Naive thymus-derived CD4-positive, alpha-beta T cell (primary cell): ENCODE measurements around the gene HAUS3. TPM values are rescaled to one million over a fixed set of nuclear protein-coding genes. Genes with fewer than 3 reads are reported as not detected.
A peak's percentile ranks its signal among the peaks of the same experiment; 100 is the strongest.

Experiments
- ATAC-seq: fragments of 150-1000 bp; cut with Tn5 transposase; 2 replicates; pipeline ENCODE4 v1.10.0; 2021; ENCODE audit warnings: mild to moderate bottlenecking, moderate library complexity
- CTCF ChIA-PET: fragments of 350-600 bp; sonication (Branson Sonifier 250); formaldehyde crosslinking; loops from one replicate; lab custom pipeline; 2021; ENCODE audit warnings: antibody characterized with exemption; lab: Charles Lee
- POLR2A ChIA-PET: fragments of 350-600 bp; sonication (Branson Sonifier 250); formaldehyde crosslinking; loops from one replicate; lab custom pipeline; 2021; ENCODE audit warnings: antibody characterized with exemption, inconsistent platforms; lab: Charles Lee
- DNase-seq, 9 donors: peaks; one replicate each; pipeline versions ENCODE4 v3.0.0 to v3.0.0-alpha.2; 2020 to 2022; ENCODE audit warnings: mixed read lengths in 1 of 9
- H3K27ac ChIP-seq: one replicate; pipeline ENCODE4 v1.7.0; 2013; ENCODE audit warnings: mild to moderate bottlenecking, low read depth, low read length, moderate library complexity
- H3K27me3 ChIP-seq, 2 donors: one replicate each; pipeline ENCODE4 v1.7.0; 2013; ENCODE audit warnings: low read length in 2 of 2, mild to moderate bottlenecking in 2 of 2, moderate library complexity in 2 of 2; ENCODE audit not compliant: control insufficient read depth in 2 of 2, insufficient read depth in 2 of 2
- H3K36me3 ChIP-seq, 3 experiments: 1 replicate in 2 of 3; 2 replicates in 1 of 3; pipeline ENCODE4 v1.7.0; 2013; ENCODE audit warnings: low read length in 3 of 3, mild to moderate bottlenecking in 3 of 3, moderate library complexity in 1 of 3; ENCODE audit not compliant: insufficient read depth in 3 of 3, control insufficient read depth in 2 of 3
- H3K4me1 ChIP-seq, 2 donors: one replicate each; pipeline ENCODE4 v1.7.0; 2013; ENCODE audit warnings: low read length in 2 of 2, mild to moderate bottlenecking in 2 of 2, moderate library complexity in 1 of 2; ENCODE audit not compliant: control insufficient read depth in 2 of 2, insufficient read depth in 2 of 2
- H3K4me3 ChIP-seq: 2 replicates; pipeline ENCODE4 v1.7.0; 2013; ENCODE audit warnings: mild to moderate bottlenecking, low read length
- H3K9me3 ChIP-seq, 3 experiments: 1 replicate in 2 of 3; 2 replicates in 1 of 3; pipeline ENCODE4 v1.7.0; 2013; ENCODE audit warnings: low read length in 3 of 3; ENCODE audit not compliant: control insufficient read depth in 2 of 3
- H3K27ac Mint-ChIP-seq, 9 donors: one replicate each; pipeline ENCODE4 v1.8.0; 2020 to 2022; ENCODE audit warnings: mixed read lengths in 9 of 9, mild to moderate bottlenecking in 8 of 9, moderate library complexity in 5 of 9, inconsistent platforms in 2 of 9
- H3K27me3 Mint-ChIP-seq, 5 donors: one replicate each; pipeline ENCODE4 v1.8.0; 2021 to 2022; ENCODE audit warnings: mixed read lengths in 5 of 5, mild to moderate bottlenecking in 1 of 5
- H3K36me3 Mint-ChIP-seq, 5 donors: one replicate each; pipeline ENCODE4 v1.8.0; 2020 to 2022; ENCODE audit warnings: mixed read lengths in 5 of 5, mild to moderate bottlenecking in 3 of 5, inconsistent platforms in 1 of 5
- H3K4me1 Mint-ChIP-seq, 7 donors: one replicate each; pipeline ENCODE4 v1.8.0; 2020 to 2022; ENCODE audit warnings: mixed read lengths in 7 of 7, mild to moderate bottlenecking in 3 of 7, inconsistent platforms in 1 of 7
- H3K4me3 Mint-ChIP-seq, 10 donors: one replicate each; pipeline ENCODE4 v1.8.0; 2020 to 2022; ENCODE audit warnings: mild to moderate bottlenecking in 10 of 10, mixed read lengths in 10 of 10, moderate library complexity in 6 of 10, inconsistent platforms in 2 of 10
- H3K9me3 Mint-ChIP-seq, 11 donors: one replicate each; pipeline ENCODE4 v1.8.0; 2020 to 2022; ENCODE audit warnings: mixed read lengths in 11 of 11, mild to moderate bottlenecking in 4 of 11, inconsistent platforms in 1 of 11, moderate library complexity in 1 of 11
- intact Hi-C, 2 donors: fragments of 100-400 bp; cut with micrococcal nuclease; formaldehyde crosslinking; loops; one replicate each; pipeline ENCODE4 v1.15.1; 2023
- polyA plus RNA-seq, 2 donors: library from polyadenylated mRNA; unstranded; fragments of 300-500 nt; fragmentation: Illumina TruSeq; gene quantifications; one replicate each; pipeline ENCODE4 v1.2.3, GENCODE V29; 2021
- total RNA-seq, 6 experiments: library from RNA in 5 of 6; stranded (reverse) in 5 of 6; gene quantifications; 1 replicate in 5 of 6; 2 replicates in 1 of 6; pipeline ENCODE4 v1.2.3 and lab custom pipeline; 2021 to 2026

Gene HAUS3
- total and polyA plus RNA-seq, 7 experiments from 2014 or later, result 18.5 to 88.2 (median 33.4) TPM

DNA sequence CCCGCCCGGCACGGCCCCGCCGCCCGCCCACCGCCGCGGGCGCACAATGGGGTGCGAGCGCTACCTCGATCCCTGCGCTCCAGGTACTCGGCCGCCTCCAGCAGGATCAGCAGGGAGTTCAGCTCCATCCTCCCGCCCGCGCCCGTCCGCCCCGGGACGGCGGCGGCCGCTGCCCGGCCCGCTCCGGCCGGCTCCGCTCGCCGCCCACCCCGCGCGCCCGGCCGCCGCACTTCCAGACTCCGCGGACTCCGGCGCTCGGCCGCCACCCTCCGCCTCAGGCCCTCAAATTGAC is 19.9 kb upstream of the HAUS3 start, which contains the start of gene MXD4:
TSS of gene MXD4 (minus strand) at position 257 of the 292 bp plus-strand sequence. CDS start at position 128, 129 bp downstream.
- ATAC-seq (no peak), DNase-seq (no peak)
- Histone ChIP-seq H3K9me3 (no peaks in the 10 kb centered on the region), H3K27me3 (no peaks in the 10 kb centered on the region), H3K4me3 (peak within 1 kb of the TSS; percentile 69), H3K36me3 (peaks cover 0 to 23% (median 0%) of the 10 kb centered on the region in 3 experiments), H3K27ac (peak within 1 kb of the TSS; percentile 95), H3K4me1 (peaks cover 8 to 23% of the 10 kb centered on the region in 2 donors)
- Mint-ChIP-seq H3K27me3 (no peaks in the 10 kb centered on the region), H3K36me3 (no peaks in the 10 kb centered on the region), H3K27ac (peak within 1 kb of the TSS; percentile 61 to 87 (median 83)), H3K9me3 (no peaks in the 10 kb centered on the region), H3K4me3 (peak within 1 kb of the TSS; percentile 61 to 85 (median 76)), H3K4me1 (peaks cover 0 to 11% (median 0%) of the 10 kb centered on the region in 7 donors)
- intact Hi-C loops, result loop anchor here (1.0 to 5.0 kb wide), 19 partner anchors 19 to 1479 kb away; partner anchors contain the start of genes CFAP99 (in 2 of the 2), FAM193A (in 2 of the 2), GRK4 (in 2 of the 2) and HAUS3 (in 2 of the 2)
- ChIA-PET CTCF (interaction anchor here (0.6 to 1.5 kb wide), 6 partner anchors 21 to 409 kb away, joined by 3 to 7 read pairs (median 4); partner anchors contain the start of genes HAUS3 and POLN), POLR2A (interaction anchor here (0.6 to 4.2 kb wide), 26 partner anchors 10 to 538 kb away, joined by 3 to 48 read pairs (median 4); partner anchors contain the start of genes HAUS3, NELFA, POLN and RNF4)

DNA sequence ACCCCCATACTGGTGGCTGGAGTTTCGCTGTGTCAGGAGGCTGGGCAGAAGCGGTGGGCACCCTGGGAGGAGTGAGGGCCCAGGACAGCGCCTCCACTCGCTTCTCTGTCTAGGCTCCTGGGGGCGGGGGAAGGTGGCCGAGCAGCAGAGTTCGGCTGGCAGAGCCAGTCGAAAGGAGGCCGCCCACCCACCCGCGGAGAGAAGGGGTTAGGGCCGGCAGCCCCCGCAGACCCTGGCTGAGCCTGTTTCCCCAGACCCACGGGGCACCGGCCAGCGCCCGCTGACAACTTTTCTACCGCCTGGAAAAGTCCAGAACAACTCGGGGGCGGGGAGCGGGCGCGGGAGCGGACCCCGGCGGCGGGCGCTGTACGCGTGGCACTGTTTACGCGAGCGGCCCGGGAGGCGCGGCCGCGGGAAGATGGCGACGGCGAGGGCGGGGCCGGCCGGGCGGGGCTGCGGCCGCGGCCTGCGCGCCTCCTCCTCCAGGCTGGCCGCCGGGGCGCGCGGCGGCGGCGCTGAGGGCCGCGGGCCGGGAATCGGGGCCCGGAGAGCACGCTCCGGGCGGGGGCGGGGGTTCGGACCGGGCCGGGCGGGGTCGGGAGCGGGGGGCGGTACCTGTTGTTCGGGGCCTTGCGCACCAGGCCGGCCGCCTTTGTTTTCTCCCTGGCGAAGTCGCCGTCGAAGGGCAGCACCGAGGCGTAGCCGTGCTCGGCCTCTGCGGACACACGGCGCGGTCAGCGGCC is 19.4 kb upstream of the HAUS3 start:
- H3K4me3 ChIP-seq, result peak overlapping the region; percentile 52
- H3K27me3 ChIP-seq, result no peaks in the 10 kb centered on the region
- Mint-ChIP-seq H3K27me3 (no peaks in the 10 kb centered on the region), H3K4me3 (peak overlapping the region; percentile 45 to 85 (median 72)), H3K27ac (peak overlapping the region in 4 of 9 donors; percentile 30 to 67 (median 39)), H3K4me1 (peaks cover 0 to 11% (median 0%) of the 10 kb centered on the region in 7 donors), H3K36me3 (no peaks in the 10 kb centered on the region), H3K9me3 (no peaks in the 10 kb centered on the region)
- H3K27ac ChIP-seq, result peak overlapping the region; percentile 87
- H3K4me1 ChIP-seq, result peaks cover 8 to 23% of the 10 kb centered on the region in 2 donors
- no peaks in the 10 kb centered on the region for H3K9me3 ChIP-seq
- ATAC-seq, result peak; percentile 28
- ChIA-PET CTCF (interaction anchor here (0.6 to 1.5 kb wide), 4 partner anchors 20 to 410 kb away, joined by 3 to 7 read pairs (median 4); partner anchors contain the start of genes HAUS3 and POLN), POLR2A (interaction anchor here (0.6 to 4.2 kb wide), 15 partner anchors 17 to 210 kb away, joined by 3 to 48 read pairs (median 5); partner anchors contain the start of genes HAUS3 and POLN)
- peak; percentile 41 to 78 (median 58) for DNase-seq
- intact Hi-C loops, result loop anchor here (5.0 kb wide), 3 partner anchors 389 to 1479 kb away; partner anchors contain the start of genes GRK4 (in 1 of the 2), NOP14 (in 1 of the 2) and NSD2 (in 1 of the 2)
- H3K36me3 ChIP-seq, result peaks cover 0 to 28% (median 0%) of the 10 kb centered on the region in 3 experiments

- Mint-ChIP-seq H3K4me3 (peak overlapping the region; percentile 45 to 80 (median 66)), H3K27ac (peak overlapping the region in 5 of 9 donors; percentile 42 to 68 (median 65)), H3K4me1 (peaks cover 0 to 11% (median 0%) of the 10 kb centered on the region in 7 donors), H3K36me3 (no peaks in the 10 kb centered on the region), H3K27me3 (no peaks in the 10 kb centered on the region), H3K9me3 (no peaks in the 10 kb centered on the region)
- Histone ChIP-seq H3K36me3 (peaks cover 0 to 33% (median 0%) of the 10 kb centered on the region in 3 experiments), H3K27ac (peak overlapping the region; percentile 87), H3K4me1 (peaks cover 8 to 23% of the 10 kb centered on the region in 2 donors), H3K9me3 (no peaks in the 10 kb centered on the region), H3K4me3 (peak overlapping the region; percentile 52), H3K27me3 (no peaks in the 10 kb centered on the region)
- intact Hi-C loops, result loop anchor here (5.0 kb wide), 3 partner anchors 388 to 1478 kb away; partner anchors contain the start of genes GRK4 (in 1 of the 2), NOP14 (in 1 of the 2) and NSD2 (in 1 of the 2)
- POLR2A ChIA-PET, result interaction anchor here (0.6 to 2.3 kb wide), 6 partner anchors 19 to 735 kb away, joined by 3 to 14 read pairs (median 4); partner anchors contain the start of genes HAUS3, POLN and RNF4
- DNase-seq (peak in 2 of 9 donors; percentile 8 to 15), ATAC-seq (no peak)
- CTCF ChIA-PET, result interaction anchor here (0.8 kb wide), 1 partner anchor 21 kb away, joined by 3 read pairs; no protein-coding TSS in a partner anchor
Observed at GRCh38 chr4:2260344-2261109, 18.6 kb upstream of the HAUS3 start.

DNA sequence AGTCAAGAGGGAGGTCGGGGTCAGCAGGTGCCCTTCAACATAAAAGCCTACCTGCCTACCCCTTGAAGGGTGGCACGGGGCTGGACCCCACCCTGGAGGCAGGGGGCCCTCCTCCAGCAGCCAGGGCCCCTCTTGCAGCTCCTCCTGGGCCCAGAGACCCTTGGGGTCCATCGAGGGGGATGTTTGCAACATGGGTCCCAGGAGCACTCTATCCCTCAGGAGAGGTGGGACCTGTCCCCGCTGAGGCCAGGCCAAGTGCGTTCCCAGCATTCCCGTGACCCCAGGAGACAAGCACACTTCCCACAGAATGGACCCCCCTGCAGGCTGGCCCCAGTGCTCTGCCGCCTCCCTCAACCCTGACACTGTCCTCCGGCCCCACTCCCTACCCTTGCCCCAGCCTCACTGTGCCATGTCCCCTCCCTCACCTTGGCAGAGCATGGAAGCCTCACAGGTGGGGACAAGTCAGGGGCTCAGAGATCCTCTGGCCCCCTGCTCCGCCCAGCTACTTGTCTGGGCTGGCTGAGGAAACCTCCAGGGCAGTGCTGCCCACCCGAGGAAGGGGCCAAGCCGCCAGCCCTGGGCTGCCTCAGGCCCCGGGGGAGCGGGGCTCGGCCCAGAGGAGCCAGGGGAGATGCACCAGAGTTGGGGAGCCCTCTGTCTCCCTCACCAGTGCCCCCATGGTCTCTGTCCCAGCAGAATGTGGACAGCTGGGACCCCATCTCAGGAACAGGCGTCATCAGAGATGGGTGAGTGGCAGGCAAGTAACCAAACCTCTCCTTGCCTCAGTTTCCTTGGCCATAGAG is 17.8 kb upstream of the HAUS3 start:
- intact Hi-C loops, result loop anchor here (5.0 kb wide), 3 partner anchors 387 to 1477 kb away; partner anchors contain the start of genes GRK4 (in 1 of the 2), NOP14 (in 1 of the 2) and NSD2 (in 1 of the 2)
- Mint-ChIP-seq H3K27me3 (no peaks in the 10 kb centered on the region), H3K36me3 (no peaks in the 10 kb centered on the region), H3K9me3 (no peaks in the 10 kb centered on the region), H3K27ac (peak overlapping the region in 5 of 9 donors; percentile 52 to 72 (median 67)), H3K4me3 (peak overlapping the region; percentile 7 to 81 (median 42)), H3K4me1 (peaks cover 0 to 11% (median 0%) of the 10 kb centered on the region in 7 donors)
- H3K9me3 ChIP-seq, result no peaks in the 10 kb centered on the region
- DNase-seq (peak in 3 of 9 donors; percentile 6 to 21 (median 7)), ATAC-seq (no peak)
- H3K27me3 ChIP-seq, result no peaks in the 10 kb centered on the region
- H3K4me1 ChIP-seq, result peaks cover 8 to 23% of the 10 kb centered on the region in 2 donors
- peak overlapping the region; percentile 13 for H3K27ac ChIP-seq
- H3K36me3 ChIP-seq, result peaks cover 0 to 38% (median 5%) of the 10 kb centered on the region in 3 experiments
- POLR2A ChIA-PET, result interaction anchor here (0.6 to 1.7 kb wide), 6 partner anchors 18 to 735 kb away, joined by 3 to 9 read pairs (median 4); partner anchors contain the start of genes HAUS3, POLN and RNF4
- H3K4me3 ChIP-seq, result no peak overlapping the region
- CTCF ChIA-PET, result interaction anchor here (0.8 kb wide), 1 partner anchor 22 kb away, joined by 3 read pairs; no protein-coding TSS in a partner anchor

DNA sequence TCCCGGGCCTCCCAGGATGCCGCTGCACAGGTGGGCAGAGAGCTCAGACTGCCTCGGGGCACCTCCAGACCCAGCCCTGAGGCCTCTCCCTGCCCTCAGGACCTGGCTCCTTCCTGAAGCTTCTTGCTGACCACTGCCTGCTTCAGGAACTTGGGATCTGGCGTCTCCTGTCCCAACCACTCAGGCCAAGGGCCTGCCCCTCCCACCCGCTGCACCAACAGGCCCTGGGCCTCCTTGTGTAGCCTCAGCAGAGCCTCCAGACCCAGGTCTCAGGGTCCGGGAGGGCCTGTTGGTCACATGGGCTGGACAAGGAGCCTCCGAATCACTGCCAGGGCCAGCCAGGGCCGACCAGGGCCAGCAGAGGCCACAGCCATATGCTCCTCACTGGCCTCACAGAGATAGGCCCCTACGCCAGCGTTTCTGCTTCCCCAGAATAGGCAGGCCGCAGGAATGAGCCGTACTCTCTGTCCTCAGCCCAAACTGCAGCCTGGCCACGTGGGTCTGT is 17.2 kb upstream of the HAUS3 start:
- H3K4me1 Mint-ChIP-seq, result peaks cover 0 to 11% (median 0%) of the 10 kb centered on the region in 7 donors
- Histone ChIP-seq H3K4me1 (peaks cover 8 to 23% of the 10 kb centered on the region in 2 donors), H3K36me3 (peaks cover 5 to 44% (median 6%) of the 10 kb centered on the region in 3 experiments), H3K27me3 (no peaks in the 10 kb centered on the region), H3K27ac (no peak overlapping the region), H3K9me3 (no peaks in the 10 kb centered on the region), H3K4me3 (no peak overlapping the region)
- peak overlapping the region in 2 of 10 donors; percentile 5 to 80 for H3K4me3 Mint-ChIP-seq
- ChIA-PET CTCF (no interaction called here), POLR2A (interaction anchor here (0.7 kb wide), 1 partner anchor 31 kb away, joined by 3 read pairs; no protein-coding TSS in a partner anchor)
- intact Hi-C loops, result no loop called here
- H3K9me3 Mint-ChIP-seq, result no peaks in the 10 kb centered on the region
- DNase-seq, result peak in 3 of 9 donors; percentile 4 to 19 (median 7)
- no peak overlapping the region for H3K27ac Mint-ChIP-seq
- ATAC-seq, result no peak
- peaks cover 0 to 6% (median 0%) of the 10 kb centered on the region in 5 donors for H3K36me3 Mint-ChIP-seq
- H3K27me3 Mint-ChIP-seq, result no peaks in the 10 kb centered on the region
